Stimulated activated CD8-positive, alpha-beta memory T cell treated with anti-CD3 and anti-CD28 coated beads, Interleukin-7, amount 100 ng/mL, for 1 hour (primary cell): Measurements from ENCODE around the gene SPDYE4.

ENCODE experiments used
- DNase-seq, 2 donors: peaks; one replicate each; pipeline ENCODE4 v3.0.0-alpha.2; 2020; ENCODE audit warnings: low read depth in 2 of 2

The SPDYE4 gene

GRCh38 chr17:8712698-8713097, 45.6 kb downstream of the SPDYE4 start:
- DNase-seq, result no peak

DNA sequence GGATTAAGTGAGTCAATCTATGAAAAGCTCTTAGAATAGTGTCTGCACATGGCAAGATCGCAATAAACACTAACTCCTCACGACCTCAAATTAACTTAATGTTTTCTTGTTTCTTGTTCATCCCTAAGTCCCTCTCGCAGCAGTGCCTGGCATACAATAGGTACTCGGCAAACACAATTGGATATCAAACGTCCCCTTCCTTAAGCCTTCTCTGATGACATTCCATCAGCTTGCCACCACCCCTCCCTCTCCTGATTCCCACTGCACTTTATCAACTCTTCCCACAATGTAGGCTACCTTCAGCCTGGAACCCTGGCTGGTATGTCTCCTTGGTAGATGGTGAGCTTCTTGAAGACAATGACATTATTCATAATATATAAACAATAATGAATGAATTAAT, 47.1 kb downstream of the SPDYE4 start:
- no peak for DNase-seq

DNA sequence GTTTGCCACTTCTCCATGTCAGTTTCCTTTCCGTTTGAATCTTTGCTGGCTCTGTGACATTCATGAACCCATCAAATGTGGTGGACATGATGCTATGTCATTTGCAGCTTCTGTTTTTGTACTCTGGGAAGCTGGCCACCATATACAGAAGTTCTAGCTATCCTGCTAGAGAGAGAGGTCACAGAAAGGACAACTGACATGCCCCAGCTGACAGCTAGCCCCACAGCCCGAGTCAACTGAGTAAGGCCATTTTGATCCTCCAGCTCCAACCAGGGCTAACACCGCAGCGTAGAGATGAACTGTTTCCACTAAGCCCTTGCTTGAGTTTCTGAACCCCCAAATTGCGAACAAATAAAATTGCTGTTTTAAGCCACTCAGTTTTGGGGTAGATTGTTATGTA, 47.5 kb downstream of the SPDYE4 start:
- no peak for DNase-seq

- no peak for DNase-seq
Measured at GRCh38 chr17:8709006-8709405, 49.3 kb downstream of the SPDYE4 start.

- DNase-seq, result no peak
Measured at GRCh38 chr17:8708025-8708461, 50.3 kb downstream of the SPDYE4 start.

DNA sequence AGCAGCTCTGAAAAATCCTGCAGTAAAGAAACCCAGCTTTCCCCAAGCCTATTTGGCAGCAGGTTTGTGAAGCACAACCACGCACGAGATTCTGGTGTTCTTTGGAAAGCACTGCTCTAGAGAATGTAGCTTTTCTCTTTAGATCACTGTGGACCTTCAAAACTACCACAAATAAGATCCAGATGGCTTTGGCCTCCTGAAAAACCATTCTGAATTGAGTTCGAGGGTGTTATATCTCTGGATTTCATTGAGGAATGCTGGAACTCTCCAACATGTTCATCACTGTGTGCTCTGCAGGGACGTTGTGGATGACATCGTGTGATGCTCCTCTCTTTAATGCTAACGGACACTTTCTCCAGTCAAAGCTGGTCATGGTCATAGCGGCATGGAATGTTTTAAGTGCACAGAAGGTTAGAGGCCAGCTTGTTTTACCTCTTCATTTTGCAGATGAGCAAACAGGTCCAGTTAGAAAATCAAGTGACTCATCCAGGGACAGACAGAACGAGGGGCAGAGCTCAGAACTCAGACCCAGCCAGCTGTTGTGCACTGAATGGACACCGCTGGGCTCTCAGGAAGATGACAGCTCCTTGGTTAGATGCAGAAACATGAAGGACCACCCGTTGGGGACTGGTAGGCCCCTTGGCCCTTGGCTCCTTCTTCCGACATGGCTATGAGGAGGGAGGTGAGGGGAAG, 50.9 kb downstream of the SPDYE4 start:
- no peak for DNase-seq

DNA sequence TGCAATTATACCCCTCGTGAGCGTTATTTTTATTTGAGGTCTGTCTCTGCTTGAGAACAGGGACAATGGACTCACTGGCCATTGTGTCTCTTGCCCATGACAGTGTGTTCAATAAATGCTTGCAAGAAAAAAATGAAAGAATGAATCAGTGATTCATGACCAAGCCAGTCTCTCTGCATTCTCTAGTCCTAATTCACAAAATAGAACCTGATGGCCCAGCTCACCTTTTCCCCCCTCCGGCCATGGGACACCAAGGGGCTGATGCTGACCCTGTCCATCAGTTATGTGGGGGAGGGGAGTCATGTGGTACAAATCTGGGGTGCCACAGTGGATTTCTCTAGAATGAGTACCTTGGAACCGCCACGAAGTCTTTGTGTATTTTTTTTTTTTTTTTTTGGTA, 51.9 kb downstream of the SPDYE4 start:
- DNase-seq, result no peak

DNA sequence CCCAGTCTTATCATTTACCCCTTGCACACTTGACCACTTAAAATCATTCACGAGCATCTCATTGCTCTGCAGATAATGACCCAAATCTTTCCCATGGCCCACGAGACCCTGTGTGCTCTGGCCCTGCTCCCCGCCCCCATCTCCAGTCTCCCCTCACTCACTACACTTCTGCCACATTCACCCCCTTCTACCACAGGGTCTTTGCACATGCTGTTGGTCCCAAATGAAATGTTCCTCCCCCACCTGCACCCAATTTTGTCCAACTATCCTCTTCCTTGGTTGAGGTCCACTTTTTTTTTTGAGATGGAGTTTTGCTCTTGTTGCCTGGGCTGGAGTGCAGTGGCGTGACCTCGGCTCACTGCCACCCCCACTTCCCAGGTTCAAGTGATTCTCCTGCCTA, 52.9 kb downstream of the SPDYE4 start:
- no peak for DNase-seq

GRCh38 chr17:8703001-8703400, 55.3 kb downstream of the SPDYE4 start:
- no peak for DNase-seq

- no peak for DNase-seq
Measured at GRCh38 chr17:8701754-8702153, 56.6 kb downstream of the SPDYE4 start.

DNA sequence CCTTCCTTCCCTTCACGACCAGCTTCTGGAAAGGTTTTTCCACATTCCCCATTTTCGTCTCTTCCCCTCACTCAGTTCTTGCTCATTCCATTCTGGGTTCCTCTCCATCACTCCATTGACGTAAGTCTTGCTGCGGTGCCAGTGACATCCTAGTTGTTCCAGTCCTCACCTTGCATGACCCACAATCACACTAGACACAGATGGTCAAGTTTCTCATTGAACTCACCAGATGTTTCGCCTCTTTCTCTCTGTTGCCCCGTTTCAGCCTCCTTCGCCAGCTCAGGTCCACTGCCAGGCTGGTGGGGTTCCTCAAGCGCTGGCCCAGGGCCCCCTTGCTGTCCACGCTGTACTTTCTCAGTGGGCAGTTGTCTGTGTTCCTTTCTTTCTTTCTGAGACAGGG, 57.1 kb downstream of the SPDYE4 start:
- no peak for DNase-seq
